K562 treated with DMSO at 1 percent for 24 hours (cell line): ENCODE measurements around the gene CHST7. TPM values are rescaled to one million over a fixed set of nuclear protein-coding genes. Genes with fewer than 3 reads are reported as not detected.

Experiments
- total RNA-seq: library from RNA; unstranded; fragments of 300-600 nt; gene quantifications from 2 replicates; pipeline ENCODE4 v1.2.3, GENCODE V29; 2022; ENCODE audit warnings: low read depth; ENCODE audit not compliant: insufficient read depth

Gene CHST7
- 0.12 TPM in 1 of 2 replicates, not detected in the other for total RNA-seq

GRCh38 chrX:46573331-46573891 lies at the start of gene CHST7:
Gene CHST7 (plus strand): TSS chrX:46573765. CDS start chrX:46573932, 167 bp downstream.

GRCh38 chrX:46545111-46546005 lies 28.2 kb upstream of the CHST7 start, which contains the start of gene ZNF674:
Gene ZNF674 (minus strand): TSS chrX:46545421. CDS start chrX:46542087, 3,334 bp downstream.

Other genes with a start within 250 kb of the CHST7 start
- gene ZNF674, start 28.3 kb upstream of the CHST7 start, total RNA-seq, result 0.43 and 3.0 TPM in 2 replicates
- 0.08 TPM in 1 of 2 replicates, not detected in the other for gene SLC9A7, start 185.4 kb downstream of the CHST7 start, total RNA-seq